T-cell (primary cell): Measurements from ENCODE around the gene ECHS1. TPM values are rescaled to one million over a fixed set of nuclear protein-coding genes. Genes with fewer than 3 reads are reported as not detected.
"Not testable (repeated sequence)": the region's sequence is repeated elsewhere in the genome, so short reads cannot be mapped to it uniquely, and the experiment has no call there.

Experiments
- ATAC-seq, 4 experiments: fragments of 200-7000 bp in 3 of 4; fragments of 150-1000 bp in 1 of 4; cut with Tn5 transposase; replicated peaks in 1 of 4; 1 replicate in 3 of 4; 2 replicates in 1 of 4; pipeline ENCODE4 v1.10.0; 2021; ENCODE audit warnings: moderate library complexity in 3 of 4, mild to moderate bottlenecking in 2 of 4, moderate number of reproducible peaks in 1 of 4
- CTCF ChIA-PET, 2 donors: fragments of 300-600 bp; sonication (Branson Sonifier 250); formaldehyde crosslinking; loops; one replicate each; lab custom pipeline; 2022; ENCODE audit warnings: antibody characterized with exemption in 2 of 2; lab: Charles Lee
- POLR2A ChIA-PET, 2 donors: fragments of 300-600 bp; sonication (Branson Sonifier 250); formaldehyde crosslinking; loops; one replicate each; lab custom pipeline; 2022; ENCODE audit warnings: antibody characterized with exemption in 2 of 2; lab: Charles Lee
- DNase-seq, 35 experiments: peaks; one replicate each; pipeline versions ENCODE4 v3.0.0 to v3.0.0-alpha.2; 2013 to 2023
- H3K27ac ChIP-seq: one replicate; pipeline ENCODE4 v1.5.1; 2013; ENCODE audit warnings: low read length
- H3K27me3 ChIP-seq, 2 experiments: replicated peaks in 1 of 2; 1 replicate in 1 of 2; 2 replicates in 1 of 2; pipeline versions ENCODE4 v1.6.1 to v1.7.0; 2013; ENCODE audit warnings: low read length in 1 of 2, mixed read lengths in 1 of 2; ENCODE audit not compliant: control insufficient read depth in 2 of 2, insufficient read depth in 2 of 2; ENCODE audit errors: extremely low read depth in 1 of 2
- H3K36me3 ChIP-seq, 2 donors: 1 replicate in 1 of 2; 2 replicates in 1 of 2; pipeline versions ENCODE4 v1.6.1 to v1.7.0; 2013; ENCODE audit warnings: low read length in 1 of 2; ENCODE audit not compliant: control insufficient read depth in 2 of 2, insufficient read depth in 1 of 2; ENCODE audit errors: extremely low read depth in 1 of 2
- H3K4me1 ChIP-seq, 2 experiments: 1 replicate in 1 of 2; 2 replicates in 1 of 2; pipeline versions ENCODE4 v1.6.1 to v1.7.0; 2013; ENCODE audit warnings: low read length in 2 of 2, mixed read lengths in 1 of 2; ENCODE audit not compliant: insufficient read depth in 2 of 2, control insufficient read depth in 1 of 2; ENCODE audit errors: extremely low read depth in 1 of 2
- H3K4me3 ChIP-seq, 2 donors: 1 replicate in 1 of 2; 2 replicates in 1 of 2; pipeline versions ENCODE4 v1.5.1 to v1.7.0; 2013; ENCODE audit warnings: mild to moderate bottlenecking in 2 of 2, low read length in 1 of 2, moderate library complexity in 1 of 2; ENCODE audit not compliant: control insufficient read depth in 1 of 2; ENCODE audit errors: extremely low read depth in 1 of 2
- H3K9me3 ChIP-seq: 2 replicates; pipeline ENCODE4 v1.7.0; 2013
- H3K27ac Mint-ChIP-seq, 2 donors: one replicate each; pipeline ENCODE4 v1.8.0; 2020 to 2021; ENCODE audit warnings: mild to moderate bottlenecking in 2 of 2, mixed read lengths in 2 of 2
- H3K27me3 Mint-ChIP-seq, 2 donors: one replicate each; pipeline ENCODE4 v1.8.0; 2021 to 2022; ENCODE audit warnings: mixed read lengths in 2 of 2
- H3K36me3 Mint-ChIP-seq: one replicate; pipeline ENCODE4 v1.8.0; 2021; ENCODE audit warnings: mixed read lengths
- H3K4me1 Mint-ChIP-seq, 3 donors: one replicate each; pipeline ENCODE4 v1.8.0; 2020 to 2022; ENCODE audit warnings: mixed read lengths in 3 of 3, mild to moderate bottlenecking in 1 of 3
- H3K4me3 Mint-ChIP-seq, 3 donors: one replicate each; pipeline ENCODE4 v1.8.0; 2020 to 2022; ENCODE audit warnings: mild to moderate bottlenecking in 3 of 3, mixed read lengths in 3 of 3, moderate library complexity in 3 of 3
- H3K9me3 Mint-ChIP-seq, 3 donors: one replicate each; pipeline ENCODE4 v1.8.0; 2020 to 2022; ENCODE audit warnings: mixed read lengths in 3 of 3
- WGBS: methylation state at CpG from one replicate; pipeline ENCODE4 v1.1.5; 2013; ENCODE audit warnings: missing lambda C conversion rate; ENCODE audit not compliant: insufficient coverage; 5-methylcytosine and 5-hydroxymethylcytosine counted together
- total RNA-seq, 35 experiments: library from RNA in 6 of 35; stranded (reverse) in 6 of 35; fragments of 120-200 nt in 1 of 35; gene quantifications; one replicate each; pipeline versions ENCODE4 v1.2.1 to v1.2.4 and lab custom pipeline; 2013 to 2026

The ECHS1 gene
- total RNA-seq, 5 donors from 2014 or later (not counting 1 experiment from before 2014, with no cell fraction given): 17.6 to 31.7 (median 27.2) TPM

DNA sequence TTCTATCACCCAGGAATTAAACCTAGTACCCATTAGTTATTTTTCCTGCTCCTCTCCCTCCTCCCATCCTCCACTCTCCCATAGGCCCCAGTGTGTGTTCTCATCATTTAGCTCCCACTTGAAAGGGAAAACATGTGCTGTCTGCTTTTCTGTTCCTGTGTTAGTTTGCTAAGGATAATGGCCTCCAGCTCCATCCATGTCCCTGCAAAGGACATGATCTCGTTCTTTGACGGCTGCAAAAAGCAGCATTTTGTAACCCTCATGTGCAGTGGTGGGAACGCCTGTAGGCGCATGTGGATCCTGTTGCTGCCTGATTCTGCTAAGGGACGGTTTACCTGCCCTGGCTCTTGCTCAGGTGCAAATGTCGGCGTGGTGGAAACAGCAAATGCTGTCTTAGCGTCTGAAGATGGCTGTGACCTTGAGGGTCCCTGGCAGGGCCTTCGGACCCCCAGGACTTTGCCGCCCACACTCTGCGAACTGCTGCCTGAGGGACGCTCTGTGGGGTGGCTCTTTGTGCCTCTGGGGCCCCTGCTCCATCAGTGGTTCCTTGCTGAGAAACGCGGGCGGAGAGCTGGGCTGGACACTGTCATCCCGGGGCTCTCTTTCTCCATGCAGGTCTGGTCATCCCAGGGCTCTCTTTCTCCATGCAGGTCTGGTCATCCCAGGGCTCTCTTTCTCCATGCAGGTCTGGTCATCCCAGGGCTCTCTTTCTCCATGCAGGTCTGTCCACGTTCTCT, 15.2 kb upstream of the ECHS1 start:
- Mint-ChIP-seq H3K27me3 (no peaks in the 10 kb centered on the region), H3K9me3 (no peaks in the 10 kb centered on the region), H3K4me1 (peaks cover 20 to 44% (median 42%) of the 10 kb centered on the region in 3 donors), H3K27ac (peak overlapping the region; percentile 95 to 97), H3K4me3 (peak overlapping the region; percentile 79 to 84 (median 84)), H3K36me3 (peaks cover 3% of the 10 kb centered on the region)
- WGBS: 82% methylated on average over 16 of the region's 17 CpGs
- Histone ChIP-seq H3K4me3 (peak overlapping the region; percentile 56 to 83), H3K9me3 (no peaks in the 10 kb centered on the region), H3K27me3 (no peaks in the 10 kb centered on the region), H3K4me1 (peaks cover 10 to 47% of the 10 kb centered on the region in 2 experiments), H3K36me3 (peaks cover 0 to 6% of the 10 kb centered on the region in 2 donors), H3K27ac (peak overlapping the region; percentile 80)
- ChIA-PET POLR2A (no interaction called here), CTCF (interaction anchor here in 1 of 2 donors (1.5 kb wide), 1 partner anchor 59 kb away, joined by 4 read pairs; no protein-coding TSS in a partner anchor)
- DNase-seq (no peak), ATAC-seq (no peak)

GRCh38 chr10:133386951-133387350, 13.8 kb upstream of the ECHS1 start:
- H3K27ac Mint-ChIP-seq, ATAC-seq, H3K27me3 ChIP-seq, H3K36me3 ChIP-seq, H3K27ac ChIP-seq, H3K36me3 Mint-ChIP-seq, POLR2A ChIA-PET, H3K9me3 Mint-ChIP-seq, H3K9me3 ChIP-seq, DNase-seq, H3K4me3 Mint-ChIP-seq, H3K4me3 ChIP-seq, H3K27me3 Mint-ChIP-seq: not testable (repeated sequence)
- H3K4me1 Mint-ChIP-seq: peaks cover 15 to 40% (median 39%) of the 10 kb centered on the region in 3 donors
- CTCF ChIA-PET: interaction anchor here in 1 of 2 donors (1.5 kb wide), 1 partner anchor 58 kb away, joined by 4 read pairs; no protein-coding TSS in a partner anchor
- WGBS: no CpG with 5 or more reads among the region's 4 CpGs
- H3K4me1 ChIP-seq: peaks cover 10 to 38% of the 10 kb centered on the region in 2 experiments

DNA sequence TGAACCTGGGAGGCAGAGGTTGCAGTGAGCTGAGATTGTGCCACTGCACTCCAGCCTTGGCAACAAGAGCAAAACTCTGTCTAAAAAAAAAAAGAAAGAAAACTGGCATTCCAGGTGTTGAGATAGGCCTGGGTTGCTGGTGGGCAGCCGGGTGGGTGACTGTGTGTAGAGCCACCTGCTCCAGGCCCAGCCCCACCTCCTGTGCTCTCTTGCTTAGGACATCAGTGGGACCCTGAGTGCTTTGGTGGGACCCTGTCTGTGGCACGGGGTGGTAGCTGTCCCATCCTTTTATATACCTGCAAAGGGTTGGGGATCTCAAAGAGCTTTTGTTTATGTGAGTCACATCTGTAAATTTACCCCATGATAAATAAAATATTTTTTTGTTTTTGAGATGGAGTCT, 12.1 kb upstream of the ECHS1 start:
- 100% methylated on average over 1 of the region's 2 CpGs for WGBS
- ChIA-PET POLR2A (no interaction called here), CTCF (no interaction called here)

GRCh38 chr10:133384071-133384470, 10.9 kb upstream of the ECHS1 start:
- Mint-ChIP-seq H3K4me3 (no peak overlapping the region), H3K27me3 (no peaks in the 10 kb centered on the region), H3K27ac (no peak overlapping the region), H3K9me3 (no peaks in the 10 kb centered on the region), H3K36me3 (peaks cover 8% of the 10 kb centered on the region), H3K4me1 (peaks cover 5 to 23% (median 23%) of the 10 kb centered on the region in 3 donors)
- ChIA-PET POLR2A (no interaction called here), CTCF (interaction anchor here in 1 of 2 donors (0.6 kb wide), 1 partner anchor 16 kb away, joined by 4 read pairs; no protein-coding TSS in a partner anchor)
- Histone ChIP-seq H3K36me3 (peaks cover 0 to 6% of the 10 kb centered on the region in 2 donors), H3K27me3 (no peaks in the 10 kb centered on the region), H3K4me3 (no peak overlapping the region), H3K27ac (no peak overlapping the region), H3K4me1 (peaks cover 4 to 21% of the 10 kb centered on the region in 2 experiments), H3K9me3 (no peaks in the 10 kb centered on the region)
- no peak for ATAC-seq
- 91% methylated on average over 8 of the region's 13 CpGs for WGBS
- DNase-seq: no peak

More for the DNA sequence above, 12.1 kb upstream of the ECHS1 start:
- Mint-ChIP-seq H3K27ac (no peak overlapping the region), H3K4me1 (peaks cover 9 to 31% (median 29%) of the 10 kb centered on the region in 3 donors), H3K27me3 (no peaks in the 10 kb centered on the region), H3K36me3 (peaks cover 8% of the 10 kb centered on the region), H3K4me3 (no peak overlapping the region), H3K9me3 (no peaks in the 10 kb centered on the region)
- H3K4me3 ChIP-seq: no peak overlapping the region
- H3K27ac ChIP-seq: no peak overlapping the region
- no peak for ATAC-seq
- H3K36me3 ChIP-seq: peaks cover 0 to 6% of the 10 kb centered on the region in 2 donors
- DNase-seq: no peak
- no peaks in the 10 kb centered on the region for H3K27me3 ChIP-seq
- no peaks in the 10 kb centered on the region for H3K9me3 ChIP-seq
- H3K4me1 ChIP-seq: peaks cover 7 to 23% of the 10 kb centered on the region in 2 experiments

DNA sequence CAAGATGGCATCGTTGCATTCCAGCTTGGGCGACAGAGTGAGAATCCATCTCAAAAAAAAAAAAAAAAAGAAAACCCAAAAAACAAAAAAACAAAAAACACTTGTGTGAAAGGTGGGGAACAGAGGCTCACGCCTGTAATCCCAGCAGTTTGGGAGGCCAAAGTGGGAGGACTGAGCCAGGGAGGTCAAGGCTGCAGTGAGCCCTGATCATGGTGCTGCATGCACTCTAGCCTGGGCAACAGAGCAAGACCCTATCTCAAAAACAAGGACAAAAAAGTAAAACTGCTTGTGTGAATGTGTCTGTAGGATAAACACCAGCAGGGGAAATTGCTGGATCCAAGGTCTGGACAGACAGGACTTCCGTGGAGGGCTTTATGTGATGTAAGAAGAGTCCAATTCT, 10.4 kb upstream of the ECHS1 start:
- ATAC-seq (no peak), DNase-seq (no peak)
- Histone ChIP-seq H3K4me3 (no peak overlapping the region), H3K27me3 (no peaks in the 10 kb centered on the region), H3K36me3 (peaks cover 0 to 6% of the 10 kb centered on the region in 2 donors), H3K4me1 (peaks cover 0 to 16% of the 10 kb centered on the region in 2 experiments), H3K27ac (no peak overlapping the region), H3K9me3 (no peaks in the 10 kb centered on the region)
- POLR2A ChIA-PET: interaction anchor here in 1 of 2 donors (0.7 kb wide), 1 partner anchor 18 kb away, joined by 6 read pairs; no protein-coding TSS in a partner anchor
- H3K4me3 Mint-ChIP-seq: no peak overlapping the region
- H3K27ac Mint-ChIP-seq: no peak overlapping the region
- CTCF ChIA-PET: interaction anchor here in 1 of 2 donors (0.7 kb wide), 1 partner anchor 149 kb away, joined by 3 read pairs; no protein-coding TSS in a partner anchor
- H3K9me3 Mint-ChIP-seq: no peaks in the 10 kb centered on the region
- H3K27me3 Mint-ChIP-seq: no peaks in the 10 kb centered on the region
- peaks cover 8% of the 10 kb centered on the region for H3K36me3 Mint-ChIP-seq
- WGBS: 80% methylated on average over 1 of the region's 4 CpGs
- H3K4me1 Mint-ChIP-seq: peaks cover under 1 to 18% (median 18%) of the 10 kb centered on the region in 3 donors

GRCh38 chr10:133381036-133381435, 7.9 kb upstream of the ECHS1 start:
- ChIA-PET CTCF (no interaction called here), POLR2A (no interaction called here)
- H3K36me3 ChIP-seq: peaks cover 0 to 6% of the 10 kb centered on the region in 2 donors
- H3K9me3 Mint-ChIP-seq: no peaks in the 10 kb centered on the region
- H3K9me3 ChIP-seq: no peaks in the 10 kb centered on the region
- ATAC-seq: no peak
- peak overlapping the region in 2 of 3 donors; percentile 40 to 67 for H3K4me3 Mint-ChIP-seq
- peaks cover 0 to 5% of the 10 kb centered on the region in 2 experiments for H3K27me3 ChIP-seq
- no peak for DNase-seq
- no peak overlapping the region for H3K27ac ChIP-seq
- no peak overlapping the region for H3K27ac Mint-ChIP-seq
- H3K4me1 ChIP-seq: peaks cover 0 to 21% of the 10 kb centered on the region in 2 experiments
- peaks cover 5% of the 10 kb centered on the region for H3K36me3 Mint-ChIP-seq
- no peak overlapping the region for H3K4me3 ChIP-seq
- H3K4me1 Mint-ChIP-seq: peaks cover 0 to 17% (median 13%) of the 10 kb centered on the region in 3 donors
- no peaks in the 10 kb centered on the region for H3K27me3 Mint-ChIP-seq
- 77% methylated on average over 6 of the region's 8 CpGs for WGBS
